Progenitor cell of endocrine pancreas (in vitro differentiated cells): Measurements from ENCODE around the gene PRG2. TPM values are rescaled to one million over a fixed set of nuclear protein-coding genes. Genes with fewer than 3 reads are reported as not detected.

Experiments
- DNase-seq: peaks from one replicate; pipeline ENCODE4 v3.0.0; 2021; ENCODE audit warnings: low spot score; ENCODE audit not compliant: unreplicated experiment
- H3K27ac Mint-ChIP-seq: 2 replicates; pipeline ENCODE4 v1.8.0; 2021; ENCODE audit warnings: mild to moderate bottlenecking, moderate library complexity, mixed read lengths
- H3K27me3 Mint-ChIP-seq: 2 replicates; pipeline ENCODE4 v1.8.0; 2021; ENCODE audit warnings: mixed read lengths
- H3K36me3 Mint-ChIP-seq: 2 replicates; pipeline ENCODE4 v1.8.0; 2022; ENCODE audit warnings: mixed read lengths; ENCODE audit not compliant: insufficient read depth
- H3K4me1 Mint-ChIP-seq: 2 replicates; pipeline ENCODE4 v1.8.0; 2021; ENCODE audit warnings: low read depth, mixed read lengths
- H3K4me3 Mint-ChIP-seq: 2 replicates; pipeline ENCODE4 v1.8.0; 2021; ENCODE audit warnings: low read depth, mild to moderate bottlenecking, moderate library complexity, mixed read lengths
- H3K9me3 Mint-ChIP-seq: 2 replicates; pipeline ENCODE4 v1.8.0; 2021; ENCODE audit warnings: low read depth, mixed read lengths
- CTCF ChIP-seq: fragments of 200-600 bp; sonication (generic); IDR thresholded peaks from one replicate; pipeline ENCODE4 v1.5.0; 2021; ENCODE audit warnings: antibody characterized with exemption, mild to moderate bottlenecking; ENCODE audit not compliant: unreplicated experiment
- total RNA-seq: library from RNA; stranded (reverse); gene quantifications from 2 replicates; pipeline ENCODE4 v1.2.1, GENCODE V29; 2021

The PRG2 gene
- total RNA-seq, 1 donor from 2014 or later = not detected

GRCh38 chr11:57402188-57403002 is 11.9 kb upstream of the PRG2 start:
- Mint-ChIP-seq H3K4me3 (no peak overlapping the region), H3K27me3 (no peaks in the 10 kb centered on the region), H3K4me1 (no peaks in the 10 kb centered on the region), H3K27ac (no peak overlapping the region), H3K36me3 (no peaks in the 10 kb centered on the region), H3K9me3 (no peaks in the 10 kb centered on the region)
- DNase-seq = no peak
- TF ChIP-seq CTCF = no peak

GRCh38 chr11:57399972-57400578 is 9.6 kb upstream of the PRG2 start:
- Mint-ChIP-seq H3K36me3 (no peaks in the 10 kb centered on the region), H3K27me3 (no peaks in the 10 kb centered on the region), H3K4me3 (no peak overlapping the region), H3K9me3 (no peaks in the 10 kb centered on the region), H3K4me1 (no peaks in the 10 kb centered on the region), H3K27ac (no peak overlapping the region)
- no peak for DNase-seq
- no peak for TF ChIP-seq CTCF

- Mint-ChIP-seq H3K4me1 (no peaks in the 10 kb centered on the region), H3K4me3 (no peak overlapping the region), H3K36me3 (no peaks in the 10 kb centered on the region), H3K27me3 (no peaks in the 10 kb centered on the region), H3K27ac (no peak overlapping the region), H3K9me3 (no peaks in the 10 kb centered on the region)
- TF ChIP-seq CTCF = no peak
- no peak for DNase-seq
Measured at GRCh38 chr11:57399221-57399620, 8.8 kb upstream of the PRG2 start.

- Mint-ChIP-seq H3K4me3 (no peak overlapping the region), H3K9me3 (no peaks in the 10 kb centered on the region), H3K36me3 (no peaks in the 10 kb centered on the region), H3K27me3 (peaks cover 5% of the 10 kb centered on the region), H3K27ac (no peak overlapping the region), H3K4me1 (no peaks in the 10 kb centered on the region)
- DNase-seq = no peak
- no peak for TF ChIP-seq CTCF
Measured at GRCh38 chr11:57397394-57397990, 7.0 kb upstream of the PRG2 start.

- H3K4me3 Mint-ChIP-seq = no peak overlapping the region
- no peaks in the 10 kb centered on the region for H3K4me1 Mint-ChIP-seq
- H3K9me3 Mint-ChIP-seq = no peaks in the 10 kb centered on the region
- H3K27ac Mint-ChIP-seq = no peak overlapping the region
- peaks cover 10% of the 10 kb centered on the region for H3K27me3 Mint-ChIP-seq
- no peak for TF ChIP-seq CTCF
- no peaks in the 10 kb centered on the region for H3K36me3 Mint-ChIP-seq
- DNase-seq = no peak
Measured at GRCh38 chr11:57396744-57397143, 6.3 kb upstream of the PRG2 start.
